Measurements from ENCODE around the gene ZNF503.

Gene ZNF503

GRCh38 chr10:75399461-75400162 lies 2.0 kb downstream of the ZNF503 start:
- Histone ChIP-seq H3K4me1 (ENCODE audit: control insufficient read depth, insufficient read depth, low read length) (peaks cover 51% of the 10 kb centered on the region), H3K9ac (ENCODE audit: low read length in 2 of 2) (peak overlapping the region in 1 of 2 donors; percentile 13), H3K36me3 (ENCODE audit: control insufficient read depth in 2 of 2, insufficient read depth in 2 of 2, low read length in 2 of 2) (no peaks in the 10 kb centered on the region), H3K27me3 (ENCODE audit: control insufficient read depth in 1 of 2, insufficient read depth in 2 of 2, low read length in 2 of 2) (peaks cover 0 to 2% of the 10 kb centered on the region in 2 donors), H3K27ac (ENCODE audit: low read length) (peak overlapping the region; percentile 88), H3K4me3 (ENCODE audit: low read length in 2 of 2) (peak overlapping the region; percentile 94 to 96), H3K9me3 (ENCODE audit: control insufficient read depth in 2 of 2, low read length in 2 of 2) (no peaks in the 10 kb centered on the region)

GRCh38 chr10:75398692-75399460 lies 2.7 kb downstream of the ZNF503 start:
- peaks cover 47% of the 10 kb centered on the region for H3K4me1 ChIP-seq (ENCODE audit: control insufficient read depth, insufficient read depth, low read length)
- H3K4me3 ChIP-seq (ENCODE audit: low read length in 2 of 2), result peak overlapping the region; percentile 40 to 94
- H3K27me3 ChIP-seq (ENCODE audit: control insufficient read depth in 1 of 2, insufficient read depth in 2 of 2, low read length in 2 of 2), result peaks cover 0 to 2% of the 10 kb centered on the region in 2 donors
- H3K27ac ChIP-seq (ENCODE audit: low read length), result peak overlapping the region; percentile 31
- H3K9me3 ChIP-seq (ENCODE audit: control insufficient read depth in 2 of 2, low read length in 2 of 2), result no peaks in the 10 kb centered on the region
- peak overlapping the region; percentile 28 to 47 for H3K9ac ChIP-seq (ENCODE audit: low read length in 2 of 2)
- no peaks in the 10 kb centered on the region for H3K36me3 ChIP-seq (ENCODE audit: control insufficient read depth in 2 of 2, insufficient read depth in 2 of 2, low read length in 2 of 2)

GRCh38 chr10:75398200-75398691 lies 3.3 kb downstream of the ZNF503 start:
- no peaks in the 10 kb centered on the region for H3K9me3 ChIP-seq (ENCODE audit: control insufficient read depth in 2 of 2, low read length in 2 of 2)
- H3K9ac ChIP-seq (ENCODE audit: low read length in 2 of 2), result peak overlapping the region in 1 of 2 donors; percentile 28
- peaks cover 41% of the 10 kb centered on the region for H3K4me1 ChIP-seq (ENCODE audit: control insufficient read depth, insufficient read depth, low read length)
- peak overlapping the region in 1 of 2 donors; percentile 94 for H3K4me3 ChIP-seq (ENCODE audit: low read length in 2 of 2)
- H3K36me3 ChIP-seq (ENCODE audit: control insufficient read depth in 2 of 2, insufficient read depth in 2 of 2, low read length in 2 of 2), result no peaks in the 10 kb centered on the region
- peak overlapping the region; percentile 31 for H3K27ac ChIP-seq (ENCODE audit: low read length)
- no peaks in the 10 kb centered on the region for H3K27me3 ChIP-seq (ENCODE audit: control insufficient read depth in 1 of 2, insufficient read depth in 2 of 2, low read length in 2 of 2)

GRCh38 chr10:75397496-75398199 lies 3.9 kb downstream of the ZNF503 start:
- Histone ChIP-seq H3K27ac (ENCODE audit: low read length) (peak overlapping the region; percentile 46), H3K27me3 (ENCODE audit: control insufficient read depth in 1 of 2, insufficient read depth in 2 of 2, low read length in 2 of 2) (no peaks in the 10 kb centered on the region)

GRCh38 chr10:75396631-75397495 lies 4.7 kb downstream of the ZNF503 start:
- Histone ChIP-seq H3K4me3 (ENCODE audit: low read length in 2 of 2) (peak overlapping the region; percentile 46 to 66), H3K36me3 (ENCODE audit: control insufficient read depth in 2 of 2, insufficient read depth in 2 of 2, low read length in 2 of 2) (no peaks in the 10 kb centered on the region), H3K4me1 (ENCODE audit: control insufficient read depth, insufficient read depth, low read length) (peaks cover 32% of the 10 kb centered on the region), H3K27me3 (ENCODE audit: control insufficient read depth in 1 of 2, insufficient read depth in 2 of 2, low read length in 2 of 2) (no peaks in the 10 kb centered on the region), H3K9ac (ENCODE audit: low read length in 2 of 2) (peak overlapping the region; percentile 21 to 22), H3K9me3 (ENCODE audit: control insufficient read depth in 2 of 2, low read length in 2 of 2) (no peaks in the 10 kb centered on the region), H3K27ac (ENCODE audit: low read length) (peak overlapping the region; percentile 46)

More at GRCh38 chr10:75397496-75398199, 3.9 kb downstream of the ZNF503 start:
- peak overlapping the region in 1 of 2 donors; percentile 21 for H3K9ac ChIP-seq (ENCODE audit: low read length in 2 of 2)
- peak overlapping the region; percentile 47 to 94 for H3K4me3 ChIP-seq (ENCODE audit: low read length in 2 of 2)
- H3K9me3 ChIP-seq (ENCODE audit: control insufficient read depth in 2 of 2, low read length in 2 of 2), result no peaks in the 10 kb centered on the region
- no peaks in the 10 kb centered on the region for H3K36me3 ChIP-seq (ENCODE audit: control insufficient read depth in 2 of 2, insufficient read depth in 2 of 2, low read length in 2 of 2)
- H3K4me1 ChIP-seq (ENCODE audit: control insufficient read depth, insufficient read depth, low read length), result peaks cover 35% of the 10 kb centered on the region

- Histone ChIP-seq H3K27ac (ENCODE audit: low read length) (peak overlapping the region; percentile 18), H3K9ac (ENCODE audit: low read length in 2 of 2) (peak overlapping the region in 1 of 2 donors; percentile 22), H3K36me3 (ENCODE audit: control insufficient read depth in 2 of 2, insufficient read depth in 2 of 2, low read length in 2 of 2) (no peaks in the 10 kb centered on the region), H3K27me3 (ENCODE audit: control insufficient read depth in 1 of 2, insufficient read depth in 2 of 2, low read length in 2 of 2) (no peaks in the 10 kb centered on the region), H3K4me3 (ENCODE audit: low read length in 2 of 2) (peak overlapping the region; percentile 46 to 66), H3K4me1 (ENCODE audit: control insufficient read depth, insufficient read depth, low read length) (peaks cover 31% of the 10 kb centered on the region), H3K9me3 (ENCODE audit: control insufficient read depth in 2 of 2, low read length in 2 of 2) (no peaks in the 10 kb centered on the region)
Observed at GRCh38 chr10:75395932-75396630, 5.5 kb downstream of the ZNF503 start.

GRCh38 chr10:75395066-75395931 lies 6.3 kb downstream of the ZNF503 start:
- no peaks in the 10 kb centered on the region for H3K9me3 ChIP-seq (ENCODE audit: control insufficient read depth in 2 of 2, low read length in 2 of 2)
- peak overlapping the region in 1 of 2 donors; percentile 16 for H3K9ac ChIP-seq (ENCODE audit: low read length in 2 of 2)
- H3K4me1 ChIP-seq (ENCODE audit: control insufficient read depth, insufficient read depth, low read length), result peaks cover 31% of the 10 kb centered on the region
- H3K27ac ChIP-seq (ENCODE audit: low read length), result peak overlapping the region; percentile 18
- no peaks in the 10 kb centered on the region for H3K36me3 ChIP-seq (ENCODE audit: control insufficient read depth in 2 of 2, insufficient read depth in 2 of 2, low read length in 2 of 2)
- peak overlapping the region; percentile 20 to 68 for H3K4me3 ChIP-seq (ENCODE audit: low read length in 2 of 2)
- H3K27me3 ChIP-seq (ENCODE audit: control insufficient read depth in 1 of 2, insufficient read depth in 2 of 2, low read length in 2 of 2), result no peaks in the 10 kb centered on the region

GRCh38 chr10:75394221-75394620 lies 7.3 kb downstream of the ZNF503 start:
- H3K4me3 ChIP-seq (ENCODE audit: low read length in 2 of 2), result no peak overlapping the region
- H3K27me3 ChIP-seq (ENCODE audit: control insufficient read depth in 1 of 2, insufficient read depth in 2 of 2, low read length in 2 of 2), result no peaks in the 10 kb centered on the region
- peaks cover 25% of the 10 kb centered on the region for H3K4me1 ChIP-seq (ENCODE audit: control insufficient read depth, insufficient read depth, low read length)
- H3K36me3 ChIP-seq (ENCODE audit: control insufficient read depth in 2 of 2, insufficient read depth in 2 of 2, low read length in 2 of 2), result no peaks in the 10 kb centered on the region
- no peaks in the 10 kb centered on the region for H3K9me3 ChIP-seq (ENCODE audit: control insufficient read depth in 2 of 2, low read length in 2 of 2)
- no peak overlapping the region for H3K9ac ChIP-seq (ENCODE audit: low read length in 2 of 2)
- H3K27ac ChIP-seq (ENCODE audit: low read length), result no peak overlapping the region

GRCh38 chr10:75392744-75393143 lies 8.8 kb downstream of the ZNF503 start:
- no peak overlapping the region for H3K9ac ChIP-seq (ENCODE audit: low read length in 2 of 2)
- no peaks in the 10 kb centered on the region for H3K9me3 ChIP-seq (ENCODE audit: control insufficient read depth in 2 of 2, low read length in 2 of 2)
- H3K36me3 ChIP-seq (ENCODE audit: control insufficient read depth in 2 of 2, insufficient read depth in 2 of 2, low read length in 2 of 2), result no peaks in the 10 kb centered on the region
- H3K27me3 ChIP-seq (ENCODE audit: control insufficient read depth in 1 of 2, insufficient read depth in 2 of 2, low read length in 2 of 2), result no peaks in the 10 kb centered on the region
- no peak overlapping the region for H3K27ac ChIP-seq (ENCODE audit: low read length)
- H3K4me1 ChIP-seq (ENCODE audit: control insufficient read depth, insufficient read depth, low read length), result peaks cover 17% of the 10 kb centered on the region
- H3K4me3 ChIP-seq (ENCODE audit: low read length in 2 of 2), result no peak overlapping the region

All from stomach smooth muscle (tissue), 2 donors.